Measurements from ENCODE around the gene RNF208. TPM values are rescaled to one million over a fixed set of nuclear protein-coding genes. Genes with fewer than 3 reads are reported as not detected.

Gene RNF208
- total and polyA plus RNA-seq, 4 donors, result 0.28 to 7.1 (median 2.6) TPM

DNA sequence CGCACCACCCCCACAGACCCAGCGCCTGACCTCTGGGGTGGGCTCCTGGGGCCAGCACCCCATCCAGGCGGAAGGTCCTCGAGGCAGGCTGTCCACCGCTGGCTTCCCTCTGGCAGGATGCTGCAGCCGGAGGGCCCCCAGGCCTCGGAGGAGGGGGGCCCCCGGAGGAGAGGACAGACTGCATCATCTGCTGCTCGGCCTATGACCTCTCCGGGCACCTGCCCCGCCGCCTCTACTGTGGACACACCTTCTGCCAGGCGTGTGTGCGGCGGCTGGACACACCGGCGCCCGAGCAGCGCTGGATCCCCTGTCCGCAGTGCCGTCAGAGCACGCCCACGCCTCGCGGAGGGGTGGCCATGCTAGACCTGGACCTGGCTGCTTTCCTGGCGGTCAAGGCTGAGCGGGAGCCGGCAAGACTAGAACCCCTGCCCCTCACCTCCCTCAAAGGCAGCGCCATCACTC is 6.5 kb upstream of the RNF208 start (continued):
- TF ChIP-seq, protein P1, sequence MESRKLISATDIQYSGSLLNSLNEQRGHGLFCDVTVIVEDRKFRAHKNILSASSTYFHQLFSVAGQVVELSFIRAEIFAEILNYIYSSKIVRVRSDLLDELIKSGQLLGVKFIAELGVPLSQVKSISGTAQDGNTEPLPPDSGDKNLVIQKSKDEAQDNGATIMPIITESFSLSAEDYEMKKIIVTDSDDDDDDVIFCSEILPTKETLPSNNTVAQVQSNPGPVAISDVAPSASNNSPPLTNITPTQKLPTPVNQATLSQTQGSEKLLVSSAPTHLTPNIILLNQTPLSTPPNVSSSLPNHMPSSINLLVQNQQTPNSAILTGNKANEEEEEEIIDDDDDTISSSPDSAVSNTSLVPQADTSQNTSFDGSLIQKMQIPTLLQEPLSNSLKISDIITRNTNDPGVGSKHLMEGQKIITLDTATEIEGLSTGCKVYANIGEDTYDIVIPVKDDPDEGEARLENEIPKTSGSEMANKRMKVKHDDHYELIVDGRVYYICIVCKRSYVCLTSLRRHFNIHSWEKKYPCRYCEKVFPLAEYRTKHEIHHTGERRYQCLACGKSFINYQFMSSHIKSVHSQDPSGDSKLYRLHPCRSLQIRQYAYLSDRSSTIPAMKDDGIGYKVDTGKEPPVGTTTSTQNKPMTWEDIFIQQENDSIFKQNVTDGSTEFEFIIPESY (IDR thresholded peaks at IDR 0.05), result no peak
- TF ChIP-seq NR2F2 (IDR thresholded peaks at IDR 0.05), result no peak
- TF ChIP-seq FOXA1 (IDR thresholded peaks at IDR 0.05), result no peak

GRCh38 chr9:137227853-137228505 is 5.9 kb upstream of the RNF208 start:
- Histone ChIP-seq H3K27me3 (ENCODE audit: control insufficient read depth in 4 of 4, insufficient read depth in 4 of 4, low read length in 3 of 4) (no peaks in the 10 kb centered on the region), H3K9me3 (ENCODE audit: control insufficient read depth in 4 of 4, low read length in 3 of 4) (no peaks in the 10 kb centered on the region), H3K27ac (ENCODE audit: low read depth in 1 of 2, low read length in 2 of 2) (no peak overlapping the region), H3K9ac (ENCODE audit: low read depth in 1 of 2, low read length in 2 of 2) (no peak overlapping the region), H3K4me1 (ENCODE audit: control insufficient read depth in 4 of 4, insufficient read depth in 4 of 4, low read length in 3 of 4) (peaks cover 5 to 13% (median 7%) of the 10 kb centered on the region in 4 donors), H3K36me3 (ENCODE audit: control insufficient read depth in 4 of 4, insufficient read depth in 3 of 4, low read depth in 1 of 4, low read length in 3 of 4) (no peaks in the 10 kb centered on the region), H3K4me3 (ENCODE audit: low read depth in 1 of 3, low read length in 3 of 3) (no peak overlapping the region)
- DNase-seq (ENCODE audit: low spot score), result no peak
- no peak for TF ChIP-seq JUND (IDR thresholded peaks at IDR 0.05)
- no peak for TF ChIP-seq RAD21 (IDR thresholded peaks at IDR 0.05)
- no peak for TF ChIP-seq SP1 (IDR thresholded peaks at IDR 0.05)
- TF ChIP-seq, protein P2, sequence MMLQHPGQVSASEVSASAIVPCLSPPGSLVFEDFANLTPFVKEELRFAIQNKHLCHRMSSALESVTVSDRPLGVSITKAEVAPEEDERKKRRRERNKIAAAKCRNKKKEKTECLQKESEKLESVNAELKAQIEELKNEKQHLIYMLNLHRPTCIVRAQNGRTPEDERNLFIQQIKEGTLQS (IDR thresholded peaks at IDR 0.05), result no peak
- TF ChIP-seq, protein P3, sequence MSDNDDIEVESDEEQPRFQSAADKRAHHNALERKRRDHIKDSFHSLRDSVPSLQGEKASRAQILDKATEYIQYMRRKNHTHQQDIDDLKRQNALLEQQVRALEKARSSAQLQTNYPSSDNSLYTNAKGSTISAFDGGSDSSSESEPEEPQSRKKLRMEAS (IDR thresholded peaks at IDR 0.05), result no peak
- TF ChIP-seq RXRA (IDR thresholded peaks at IDR 0.05), result no peak
- no peak for TF ChIP-seq HNF4G (IDR thresholded peaks at IDR 0.05)
- TF ChIP-seq, protein P1 (IDR thresholded peaks at IDR 0.05), result no peak
- no peak for TF ChIP-seq YY1 (IDR thresholded peaks at IDR 0.05)
- TF ChIP-seq TAF1 (conservative IDR thresholded peaks at IDR 0.05), result no peak
- TF ChIP-seq, protein P4, sequence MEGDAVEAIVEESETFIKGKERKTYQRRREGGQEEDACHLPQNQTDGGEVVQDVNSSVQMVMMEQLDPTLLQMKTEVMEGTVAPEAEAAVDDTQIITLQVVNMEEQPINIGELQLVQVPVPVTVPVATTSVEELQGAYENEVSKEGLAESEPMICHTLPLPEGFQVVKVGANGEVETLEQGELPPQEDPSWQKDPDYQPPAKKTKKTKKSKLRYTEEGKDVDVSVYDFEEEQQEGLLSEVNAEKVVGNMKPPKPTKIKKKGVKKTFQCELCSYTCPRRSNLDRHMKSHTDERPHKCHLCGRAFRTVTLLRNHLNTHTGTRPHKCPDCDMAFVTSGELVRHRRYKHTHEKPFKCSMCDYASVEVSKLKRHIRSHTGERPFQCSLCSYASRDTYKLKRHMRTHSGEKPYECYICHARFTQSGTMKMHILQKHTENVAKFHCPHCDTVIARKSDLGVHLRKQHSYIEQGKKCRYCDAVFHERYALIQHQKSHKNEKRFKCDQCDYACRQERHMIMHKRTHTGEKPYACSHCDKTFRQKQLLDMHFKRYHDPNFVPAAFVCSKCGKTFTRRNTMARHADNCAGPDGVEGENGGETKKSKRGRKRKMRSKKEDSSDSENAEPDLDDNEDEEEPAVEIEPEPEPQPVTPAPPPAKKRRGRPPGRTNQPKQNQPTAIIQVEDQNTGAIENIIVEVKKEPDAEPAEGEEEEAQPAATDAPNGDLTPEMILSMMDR (IDR thresholded peaks at IDR 0.05; ENCODE audit: low read depth, low read length, missing input control), result no peak
- TF ChIP-seq, protein P5, sequence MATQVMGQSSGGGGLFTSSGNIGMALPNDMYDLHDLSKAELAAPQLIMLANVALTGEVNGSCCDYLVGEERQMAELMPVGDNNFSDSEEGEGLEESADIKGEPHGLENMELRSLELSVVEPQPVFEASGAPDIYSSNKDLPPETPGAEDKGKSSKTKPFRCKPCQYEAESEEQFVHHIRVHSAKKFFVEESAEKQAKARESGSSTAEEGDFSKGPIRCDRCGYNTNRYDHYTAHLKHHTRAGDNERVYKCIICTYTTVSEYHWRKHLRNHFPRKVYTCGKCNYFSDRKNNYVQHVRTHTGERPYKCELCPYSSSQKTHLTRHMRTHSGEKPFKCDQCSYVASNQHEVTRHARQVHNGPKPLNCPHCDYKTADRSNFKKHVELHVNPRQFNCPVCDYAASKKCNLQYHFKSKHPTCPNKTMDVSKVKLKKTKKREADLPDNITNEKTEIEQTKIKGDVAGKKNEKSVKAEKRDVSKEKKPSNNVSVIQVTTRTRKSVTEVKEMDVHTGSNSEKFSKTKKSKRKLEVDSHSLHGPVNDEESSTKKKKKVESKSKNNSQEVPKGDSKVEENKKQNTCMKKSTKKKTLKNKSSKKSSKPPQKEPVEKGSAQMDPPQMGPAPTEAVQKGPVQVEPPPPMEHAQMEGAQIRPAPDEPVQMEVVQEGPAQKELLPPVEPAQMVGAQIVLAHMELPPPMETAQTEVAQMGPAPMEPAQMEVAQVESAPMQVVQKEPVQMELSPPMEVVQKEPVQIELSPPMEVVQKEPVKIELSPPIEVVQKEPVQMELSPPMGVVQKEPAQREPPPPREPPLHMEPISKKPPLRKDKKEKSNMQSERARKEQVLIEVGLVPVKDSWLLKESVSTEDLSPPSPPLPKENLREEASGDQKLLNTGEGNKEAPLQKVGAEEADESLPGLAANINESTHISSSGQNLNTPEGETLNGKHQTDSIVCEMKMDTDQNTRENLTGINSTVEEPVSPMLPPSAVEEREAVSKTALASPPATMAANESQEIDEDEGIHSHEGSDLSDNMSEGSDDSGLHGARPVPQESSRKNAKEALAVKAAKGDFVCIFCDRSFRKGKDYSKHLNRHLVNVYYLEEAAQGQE (IDR thresholded peaks at IDR 0.05), result no peak
- no peak for TF ChIP-seq GABPA (IDR thresholded peaks at IDR 0.05 in 1 of 2, conservative IDR thresholded peaks at IDR 0.05 in 1 of 2)
- TF ChIP-seq FOXA2 (IDR thresholded peaks at IDR 0.05), result no peak
- WGBS, result 38% methylated on average over 18 of the region's 18 CpGs
